Thyroid gland (tissue), 4 donors: ENCODE data around the gene TLX3.

ENCODE experiments used
- POLR2A ChIP-seq, 2 donors: fragments of 450-650 bp; IDR thresholded peaks; one replicate each; pipeline ENCODE4 v1.6.1; 2017; ENCODE audit warnings: antibody characterized with exemption in 2 of 2, mild to moderate bottlenecking in 2 of 2, moderate library complexity in 1 of 2
- TF ChIP-seq, protein P1 (sequence below), 6 experiments: fragments of 200-600 bp in 3 of 6; fragments of 450-650 bp in 3 of 6; sonication (generic) in 3 of 6; IDR thresholded peaks; one replicate each; pipeline ENCODE4 v1.5.1; 2016 to 2019; ENCODE audit warnings: antibody characterized with exemption in 6 of 6, mild to moderate bottlenecking in 2 of 6, inconsistent platforms in 1 of 6, moderate library complexity in 1 of 6

DNA sequence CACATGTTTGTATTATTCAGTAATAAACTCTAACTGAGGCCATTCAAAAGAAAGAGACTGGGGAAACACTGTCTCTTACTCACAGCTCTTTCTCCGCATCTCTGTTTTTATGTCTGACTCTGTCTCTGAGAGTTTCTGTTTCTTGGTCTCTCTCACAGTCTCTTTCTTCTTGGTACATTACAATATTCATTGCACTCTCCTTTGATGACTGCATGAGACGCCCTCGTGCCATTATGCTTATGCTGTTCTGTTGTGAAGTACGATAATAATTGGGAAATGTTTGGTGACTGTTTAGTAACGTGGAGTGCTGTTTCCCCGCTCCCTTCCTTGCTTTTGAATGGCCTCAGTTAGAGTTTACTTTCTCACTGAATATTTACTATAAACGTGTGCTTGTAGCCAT lies 25.3 kb upstream of the TLX3 start:
- TF ChIP-seq, protein P1, sequence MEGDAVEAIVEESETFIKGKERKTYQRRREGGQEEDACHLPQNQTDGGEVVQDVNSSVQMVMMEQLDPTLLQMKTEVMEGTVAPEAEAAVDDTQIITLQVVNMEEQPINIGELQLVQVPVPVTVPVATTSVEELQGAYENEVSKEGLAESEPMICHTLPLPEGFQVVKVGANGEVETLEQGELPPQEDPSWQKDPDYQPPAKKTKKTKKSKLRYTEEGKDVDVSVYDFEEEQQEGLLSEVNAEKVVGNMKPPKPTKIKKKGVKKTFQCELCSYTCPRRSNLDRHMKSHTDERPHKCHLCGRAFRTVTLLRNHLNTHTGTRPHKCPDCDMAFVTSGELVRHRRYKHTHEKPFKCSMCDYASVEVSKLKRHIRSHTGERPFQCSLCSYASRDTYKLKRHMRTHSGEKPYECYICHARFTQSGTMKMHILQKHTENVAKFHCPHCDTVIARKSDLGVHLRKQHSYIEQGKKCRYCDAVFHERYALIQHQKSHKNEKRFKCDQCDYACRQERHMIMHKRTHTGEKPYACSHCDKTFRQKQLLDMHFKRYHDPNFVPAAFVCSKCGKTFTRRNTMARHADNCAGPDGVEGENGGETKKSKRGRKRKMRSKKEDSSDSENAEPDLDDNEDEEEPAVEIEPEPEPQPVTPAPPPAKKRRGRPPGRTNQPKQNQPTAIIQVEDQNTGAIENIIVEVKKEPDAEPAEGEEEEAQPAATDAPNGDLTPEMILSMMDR (IDR thresholded peaks at IDR 0.05) = no peak
- no peak for TF ChIP-seq POLR2A (IDR thresholded peaks at IDR 0.05)
